ENCODE measurements around the gene CABLES2. TPM values are rescaled to one million over a fixed set of nuclear protein-coding genes. Genes with fewer than 3 reads are reported as not detected.

CABLES2 gene
- total RNA-seq, 1 experiment from 2014 or later, result 12.4 TPM

DNA sequence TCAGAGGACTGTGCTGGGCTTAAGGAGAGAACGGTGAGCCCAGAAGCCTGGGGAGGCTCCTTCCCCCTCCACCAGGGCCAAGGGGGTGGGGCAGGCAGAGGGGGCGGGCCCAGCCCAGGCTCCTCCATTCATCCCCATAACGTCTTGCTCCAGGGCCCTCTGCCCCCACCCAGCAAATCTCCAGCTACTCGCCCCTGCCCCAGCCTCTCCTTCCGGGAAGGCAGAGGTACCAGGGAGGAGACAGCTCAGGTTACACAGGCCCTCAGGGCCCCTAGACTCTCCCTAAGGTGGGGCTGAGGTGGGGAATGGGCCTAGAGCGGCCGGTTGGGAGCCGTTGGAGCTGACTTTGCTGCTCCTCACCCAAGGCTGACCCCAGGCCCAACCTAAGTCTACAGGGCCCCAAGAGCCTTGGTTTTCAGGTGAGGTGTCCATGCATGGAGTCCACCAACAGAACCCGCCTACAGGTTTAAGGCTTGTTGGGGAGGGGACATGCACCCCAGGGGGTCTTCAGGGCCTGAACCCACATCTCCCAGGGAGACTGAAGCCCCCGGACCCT is 41.2 kb downstream of the CABLES2 start:
- POLR2A ChIA-PET (ENCODE audit: unreplicated experiment), result interaction anchor here (1.0 kb wide), 1 partner anchor 428 kb away, joined by 5 read pairs; no protein-coding TSS in a partner anchor
- H3K4me1 ChIP-seq (ENCODE audit: insufficient read depth, low read length), result peaks cover 84% of the 10 kb centered on the region
- TF ChIP-seq, protein P1, sequence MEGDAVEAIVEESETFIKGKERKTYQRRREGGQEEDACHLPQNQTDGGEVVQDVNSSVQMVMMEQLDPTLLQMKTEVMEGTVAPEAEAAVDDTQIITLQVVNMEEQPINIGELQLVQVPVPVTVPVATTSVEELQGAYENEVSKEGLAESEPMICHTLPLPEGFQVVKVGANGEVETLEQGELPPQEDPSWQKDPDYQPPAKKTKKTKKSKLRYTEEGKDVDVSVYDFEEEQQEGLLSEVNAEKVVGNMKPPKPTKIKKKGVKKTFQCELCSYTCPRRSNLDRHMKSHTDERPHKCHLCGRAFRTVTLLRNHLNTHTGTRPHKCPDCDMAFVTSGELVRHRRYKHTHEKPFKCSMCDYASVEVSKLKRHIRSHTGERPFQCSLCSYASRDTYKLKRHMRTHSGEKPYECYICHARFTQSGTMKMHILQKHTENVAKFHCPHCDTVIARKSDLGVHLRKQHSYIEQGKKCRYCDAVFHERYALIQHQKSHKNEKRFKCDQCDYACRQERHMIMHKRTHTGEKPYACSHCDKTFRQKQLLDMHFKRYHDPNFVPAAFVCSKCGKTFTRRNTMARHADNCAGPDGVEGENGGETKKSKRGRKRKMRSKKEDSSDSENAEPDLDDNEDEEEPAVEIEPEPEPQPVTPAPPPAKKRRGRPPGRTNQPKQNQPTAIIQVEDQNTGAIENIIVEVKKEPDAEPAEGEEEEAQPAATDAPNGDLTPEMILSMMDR (conservative IDR thresholded peaks at IDR 0.05; ENCODE audit: low read depth, low read length), result no peak
- no peak for TF ChIP-seq EZH2 (IDR thresholded peaks at IDR 0.05; ENCODE audit: low read length, unreplicated experiment)
- TF ChIP-seq EZH2phosphoT487 (IDR thresholded peaks at IDR 0.05; ENCODE audit: borderline replicate concordance, low read length), result no peak
- peaks cover 16% of the 10 kb centered on the region; the same call in 1 of the 2 replicates for H3K36me3 ChIP-seq (ENCODE audit: low read depth, low read length)
- CTCF ChIA-PET, result interaction anchor here (0.8 to 2.3 kb wide), 3 partner anchors 9 to 17 kb away, joined by 4 to 9 read pairs (median 5); no protein-coding TSS in a partner anchor
- H3K27ac ChIP-seq (ENCODE audit: low read length), result peak overlapping the region; percentile 81
- no peaks in the 10 kb centered on the region for H3F3A ChIP-seq (ENCODE audit: low read length, unreplicated experiment)
- intact Hi-C loops (cut with micrococcal nuclease), result loop anchor here (5.0 kb wide), 1 partner anchor 64 kb away; the partner anchor contains the start of gene ADRM1
- TSS peak; percentile 87 for BruUV-seq (replicated peaks)
- no peaks in the 10 kb centered on the region for H3K9me2 ChIP-seq (replicated peaks; ENCODE audit: low read length)
- ATAC-seq, result peak; percentile 23
- peak overlapping the region; percentile 80 for H3K4me3 ChIP-seq (ENCODE audit: low read length)
- H3K9ac ChIP-seq (ENCODE audit: low read length), result peak overlapping the region; percentile 85
- peaks cover 60% of the 10 kb centered on the region for H3K79me2 ChIP-seq (ENCODE audit: low read length)
- peak overlapping the region; percentile 89 for H3K4me2 ChIP-seq (ENCODE audit: low read length)
- no peaks in the 10 kb centered on the region for H3K27me3 ChIP-seq (ENCODE audit: low read length)
- DNase-seq, result peak; percentile 91
- no peak overlapping the region for H2AFZ ChIP-seq (ENCODE audit: low read length)
- H3K9me3 ChIP-seq (ENCODE audit: low read length), result no peaks in the 10 kb centered on the region
- H4K20me1 ChIP-seq (ENCODE audit: low read length), result peaks cover 36% of the 10 kb centered on the region

DNA sequence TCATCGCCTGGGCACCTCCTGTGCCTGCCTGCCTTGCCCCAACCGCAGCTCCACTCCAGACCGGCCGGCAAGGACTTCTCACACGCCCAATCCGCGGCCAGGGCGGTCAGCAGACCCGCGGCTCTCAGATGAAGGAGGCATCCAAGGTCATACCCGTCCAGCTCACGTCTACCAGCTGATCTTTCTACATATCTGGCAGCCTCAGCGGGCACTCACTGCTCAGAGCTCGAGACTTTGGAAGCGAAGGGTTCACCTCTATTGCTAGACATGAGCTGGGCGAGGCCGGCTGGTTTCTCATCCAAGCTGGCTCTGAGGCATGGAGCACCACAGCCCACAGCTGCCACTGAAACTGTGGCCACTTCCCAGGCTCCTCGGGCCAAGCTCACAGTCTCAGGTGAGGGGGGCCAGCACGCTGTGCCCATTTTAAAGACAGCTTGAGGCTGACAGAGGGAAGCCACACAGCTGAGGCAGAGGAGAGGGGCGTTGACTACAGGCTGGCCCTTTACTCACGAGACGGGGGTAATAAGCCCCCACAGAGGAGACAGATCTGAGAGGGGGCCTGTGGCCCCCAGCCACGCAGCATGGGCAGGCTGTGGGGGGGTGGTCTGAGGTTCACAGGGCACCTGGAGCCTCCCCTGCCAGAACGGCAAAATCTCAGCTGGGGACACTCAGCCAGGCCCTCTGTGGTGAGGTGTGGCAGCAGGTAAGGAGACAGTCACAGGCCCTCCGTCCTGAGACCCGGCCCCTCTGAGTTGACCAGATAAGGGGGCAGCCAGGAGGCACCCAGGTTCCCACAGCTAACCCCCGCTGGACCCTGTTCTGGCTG is 42.0 kb downstream of the CABLES2 start:
- H3K4me1 ChIP-seq (ENCODE audit: insufficient read depth, low read length), result peaks cover 80% of the 10 kb centered on the region
- H3K27ac ChIP-seq (ENCODE audit: low read length), result peak overlapping the region; percentile 81

More for the DNA sequence above, 42.0 kb downstream of the CABLES2 start:
- peaks cover 16% of the 10 kb centered on the region; the same call in 1 of the 2 replicates for H3K36me3 ChIP-seq (ENCODE audit: low read depth, low read length)
- no peaks in the 10 kb centered on the region for H3K27me3 ChIP-seq (ENCODE audit: low read length)
- no peak for DNase-seq
- BruUV-seq (replicated peaks), result TSS peak; percentile 42
- no peak overlapping the region for H2AFZ ChIP-seq (ENCODE audit: low read length)
- peak overlapping the region; percentile 85 for H3K9ac ChIP-seq (ENCODE audit: low read length)
- intact Hi-C loops (cut with micrococcal nuclease), result loop anchor here (5.0 kb wide), 1 partner anchor 63 kb away; the partner anchor contains the start of gene ADRM1
- H3F3A ChIP-seq (ENCODE audit: low read length, unreplicated experiment), result no peaks in the 10 kb centered on the region
- no peaks in the 10 kb centered on the region for H3K9me3 ChIP-seq (ENCODE audit: low read length)
- peak overlapping the region; percentile 80 for H3K4me3 ChIP-seq (ENCODE audit: low read length)
- peak overlapping the region; percentile 89 for H3K4me2 ChIP-seq (ENCODE audit: low read length)
- no peaks in the 10 kb centered on the region for H3K9me2 ChIP-seq (replicated peaks; ENCODE audit: low read length)
- ChIA-PET POLR2A (ENCODE audit: unreplicated experiment) (no interaction called here), CTCF (interaction anchor here (0.5 to 2.3 kb wide), 4 partner anchors 10 to 63 kb away, joined by 4 to 9 read pairs (median 5); no protein-coding TSS in a partner anchor)
- peaks cover 64% of the 10 kb centered on the region for H3K79me2 ChIP-seq (ENCODE audit: low read length)
- TF ChIP-seq EZH2 (IDR thresholded peaks at IDR 0.05; ENCODE audit: low read length, unreplicated experiment) (no peak), EZH2phosphoT487 (IDR thresholded peaks at IDR 0.05; ENCODE audit: borderline replicate concordance, low read length) (no peak)
- TF ChIP-seq, protein P1 (conservative IDR thresholded peaks at IDR 0.05; ENCODE audit: low read depth, low read length), result no peak
- ATAC-seq, result no peak
- peaks cover 36% of the 10 kb centered on the region for H4K20me1 ChIP-seq (ENCODE audit: low read length)

All from PC-3 (cell line).